ENCODE measurements around the gene DEDD2. TPM values are rescaled to one million over a fixed set of nuclear protein-coding genes. Genes with fewer than 3 reads are reported as not detected.

DEDD2 gene
- total RNA-seq, 1 donor from 2014 or later, result 15.0 TPM

- DNase-seq (ENCODE audit: low read depth in 2 of 2), result no peak
These were observed 43.8 kb downstream of the DEDD2 start for GRCh38 chr19:42173695-42174094.

- no peak for DNase-seq (ENCODE audit: low read depth in 2 of 2)
These were observed 45.2 kb downstream of the DEDD2 start for GRCh38 chr19:42172261-42172660.

- no peak for DNase-seq (ENCODE audit: low read depth in 2 of 2)
These were observed 46.8 kb downstream of the DEDD2 start for GRCh38 chr19:42170715-42171114.

- no peak for DNase-seq (ENCODE audit: low read depth in 2 of 2)
These were observed 47.7 kb downstream of the DEDD2 start for GRCh38 chr19:42169486-42170413.

GRCh38 chr19:42168206-42168605 is 49.3 kb downstream of the DEDD2 start:
- no peak for DNase-seq (ENCODE audit: low read depth in 2 of 2)

- DNase-seq (ENCODE audit: low read depth in 2 of 2), result no peak
These were observed 51.2 kb downstream of the DEDD2 start for GRCh38 chr19:42166316-42166715.

GRCh38 chr19:42165146-42165545 is 52.3 kb downstream of the DEDD2 start:
- DNase-seq (ENCODE audit: low read depth in 2 of 2), result no peak

- DNase-seq (ENCODE audit: low read depth in 2 of 2), result no peak
These were observed 55.7 kb downstream of the DEDD2 start for GRCh38 chr19:42161616-42162263.

GRCh38 chr19:42159942-42160341 is 57.5 kb downstream of the DEDD2 start:
- DNase-seq (ENCODE audit: low read depth in 2 of 2), result no peak

GRCh38 chr19:42158926-42159325 is 58.6 kb downstream of the DEDD2 start:
- DNase-seq (ENCODE audit: low read depth in 2 of 2), result no peak

- DNase-seq (ENCODE audit: low read depth in 2 of 2), result no peak
These were observed 60.9 kb downstream of the DEDD2 start for GRCh38 chr19:42156571-42156970.

GRCh38 chr19:42155796-42156195 is 61.7 kb downstream of the DEDD2 start:
- no peak for DNase-seq (ENCODE audit: low read depth in 2 of 2)

- DNase-seq (ENCODE audit: low read depth in 2 of 2), result no peak
These were observed 62.8 kb downstream of the DEDD2 start for GRCh38 chr19:42154471-42155323.

- no peak for DNase-seq (ENCODE audit: low read depth in 2 of 2)
These were observed 63.6 kb downstream of the DEDD2 start for GRCh38 chr19:42153672-42154433.

- DNase-seq (ENCODE audit: low read depth in 2 of 2), result no peak
These were observed 64.4 kb downstream of the DEDD2 start for GRCh38 chr19:42152910-42153671.

GRCh38 chr19:42151782-42152684 is 65.4 kb downstream of the DEDD2 start:
- no peak for DNase-seq (ENCODE audit: low read depth in 2 of 2)

GRCh38 chr19:42150911-42151361 is 66.5 kb downstream of the DEDD2 start:
- DNase-seq (ENCODE audit: low read depth in 2 of 2), result no peak

GRCh38 chr19:42150364-42150763 is 67.1 kb downstream of the DEDD2 start:
- no peak for DNase-seq (ENCODE audit: low read depth in 2 of 2)

Measured in dermis microvascular lymphatic vessel endothelial cell (primary cell).